B cell (primary cell): ENCODE measurements around the gene DMKN. TPM values are rescaled to one million over a fixed set of nuclear protein-coding genes. Genes with fewer than 3 reads are reported as not detected.

Experiments
- ATAC-seq: fragments of 200-7000 bp; cut with Tn5 transposase; one replicate; pipeline ENCODE4 v1.10.0; 2021; ENCODE audit warnings: low read depth, mild to moderate bottlenecking, moderate number of reproducible peaks, moderate library complexity
- CTCF ChIA-PET: fragments of 350-600 bp; sonication (Branson Sonifier 250); formaldehyde crosslinking; loops from one replicate; lab custom pipeline; 2021; ENCODE audit warnings: antibody characterized with exemption, inconsistent platforms; lab: Charles Lee
- POLR2A ChIA-PET: fragments of 350-600 bp; sonication (Branson Sonifier 250); formaldehyde crosslinking; loops from one replicate; lab custom pipeline; 2021; ENCODE audit warnings: antibody characterized with exemption; lab: Charles Lee
- DNase-seq: peaks from one replicate; pipeline ENCODE4 v3.0.0; 2013
- H2AFZ ChIP-seq: 2 replicates; pipeline ENCODE4 v1.6.1; 2012; ENCODE audit warnings: mild to moderate bottlenecking, low read depth, low read length; ENCODE audit not compliant: insufficient read depth, poor library complexity, severe bottlenecking
- H3K27ac ChIP-seq, 2 donors: 1 replicate in 1 of 2; 2 replicates in 1 of 2; pipeline ENCODE4 v1.5.1; 2012 to 2013; ENCODE audit warnings: low read length in 2 of 2, mild to moderate bottlenecking in 2 of 2, moderate library complexity in 1 of 2
- H3K27me3 ChIP-seq, 4 experiments: fragments of 200-600 bp in 1 of 4; sonication (generic) in 1 of 4; replicated peaks in 1 of 4; 1 replicate in 2 of 4; 2 replicates in 2 of 4; pipeline versions ENCODE4 v1.6.1 to v1.7.0; 2013 to 2016; ENCODE audit warnings: low read length in 3 of 4, mild to moderate bottlenecking in 2 of 4, mixed read lengths in 1 of 4, moderate library complexity in 1 of 4; ENCODE audit not compliant: insufficient read depth in 4 of 4, control insufficient read depth in 3 of 4; ENCODE audit errors: control extremely low read depth in 1 of 4
- H3K36me3 ChIP-seq, 2 experiments: replicated peaks in 1 of 2; 1 replicate in 1 of 2; 2 replicates in 1 of 2; pipeline versions ENCODE4 v1.6.1 to v1.7.1; 2013; ENCODE audit warnings: low read length in 1 of 2; ENCODE audit not compliant: insufficient read depth in 2 of 2, control insufficient read depth in 1 of 2; ENCODE audit errors: control extremely low read depth in 1 of 2, extremely low read depth in 1 of 2
- H3K4me1 ChIP-seq, 2 donors: fragments of 200-600 bp in 1 of 2; sonication (generic) in 1 of 2; 1 replicate in 1 of 2; 2 replicates in 1 of 2; pipeline versions ENCODE4 v1.5.1 to v1.6.1; 2013 to 2017; ENCODE audit warnings: low read length in 2 of 2; ENCODE audit not compliant: control insufficient read depth in 2 of 2, insufficient read depth in 2 of 2
- H3K4me2 ChIP-seq: replicated peaks from 2 replicates; pipeline ENCODE3; 2012; ENCODE audit warnings: mild to moderate bottlenecking, low read depth, low read length; ENCODE audit not compliant: poor library complexity, severe bottlenecking
- H3K4me3 ChIP-seq, 5 experiments: fragments of 200-600 bp in 1 of 5; sonication (generic) in 1 of 5; 1 replicate in 3 of 5; 2 replicates in 2 of 5; pipeline versions ENCODE4 v1.5.1 to v1.7.0; 2011 to 2016; ENCODE audit warnings: low read length in 4 of 5, mild to moderate bottlenecking in 4 of 5, low read depth in 2 of 5, control low read depth in 1 of 5, moderate library complexity in 1 of 5; ENCODE audit not compliant: insufficient read depth in 1 of 5; ENCODE audit errors: control extremely low read depth in 1 of 5, extremely low read depth in 1 of 5
- H3K79me2 ChIP-seq: fragments of 200-600 bp; sonication (generic); one replicate; pipeline ENCODE4 v1.6.0; 2016; ENCODE audit warnings: low read length; ENCODE audit not compliant: control insufficient read depth, insufficient read depth
- H3K9ac ChIP-seq: fragments of 200-600 bp; sonication (generic); 2 replicates; pipeline ENCODE4 v1.6.1; 2017; ENCODE audit warnings: mild to moderate bottlenecking, low read length, moderate library complexity
- H3K9me3 ChIP-seq, 3 donors: one replicate each; pipeline versions ENCODE4 v1.6.1 to v1.7.1; 2013; ENCODE audit warnings: low read length in 2 of 3; ENCODE audit not compliant: control insufficient read depth in 2 of 3, insufficient read depth in 1 of 3; ENCODE audit errors: control extremely low read depth in 1 of 3
- H4K20me1 ChIP-seq: 2 replicates; pipeline ENCODE4 v1.6.0; 2012; ENCODE audit warnings: mild to moderate bottlenecking, low read length; ENCODE audit not compliant: insufficient read depth, control insufficient read depth, poor library complexity, severe bottlenecking
- H3K27ac Mint-ChIP-seq: one replicate; pipeline ENCODE4 v1.8.0; 2021; ENCODE audit warnings: mixed read lengths
- H3K27me3 Mint-ChIP-seq: one replicate; pipeline ENCODE4 v1.8.0; 2021; ENCODE audit warnings: mixed read lengths
- H3K4me1 Mint-ChIP-seq: one replicate; pipeline ENCODE4 v1.8.0; 2021; ENCODE audit warnings: mixed read lengths
- H3K4me3 Mint-ChIP-seq: one replicate; pipeline ENCODE4 v1.8.0; 2021; ENCODE audit warnings: mixed read lengths
- H3K9me3 Mint-ChIP-seq: one replicate; pipeline ENCODE4 v1.8.0; 2022; ENCODE audit warnings: mixed read lengths; ENCODE audit not compliant: insufficient read depth
- EZH2 ChIP-seq: IDR thresholded peaks from 2 replicates; pipeline ENCODE4 v1.6.1; 2012; ENCODE audit warnings: borderline replicate concordance, low read depth, mild to moderate bottlenecking, moderate library complexity, low read length; ENCODE audit not compliant: insufficient read depth, poor library complexity, severe bottlenecking
- WGBS: methylation state at CpG from one replicate; pipeline ENCODE4 v1.1.5; 2013; ENCODE audit warnings: missing lambda C conversion rate; ENCODE audit not compliant: insufficient coverage; 5-methylcytosine and 5-hydroxymethylcytosine counted together
- intact Hi-C: fragments of 100-400 bp; cut with micrococcal nuclease; formaldehyde crosslinking; loops from one replicate; pipeline ENCODE4 v1.10.0; 2022
- polyA plus RNA-seq: library from polyadenylated mRNA; depleted of rRNA; stranded (reverse); fragments of >200 nt; gene quantifications from 2 replicates; pipeline ENCODE4 v1.2.3, GENCODE V29; 2012
- total RNA-seq, 2 donors: library from RNA; stranded (reverse); fragments of 120-200 nt in 1 of 2; gene quantifications; 1 replicate in 1 of 2; 2 replicates in 1 of 2; pipeline versions ENCODE4 v1.2.3 to v1.2.4, GENCODE V29; 2013 to 2022
- TF ChIP-seq, protein P1 (sequence below): fragments of 200-600 bp; IDR thresholded peaks from one replicate; pipeline ENCODE4 v1.8.0; 2022; ENCODE audit warnings: antibody characterized with exemption, mild to moderate bottlenecking

The DMKN gene
- total and polyA plus RNA-seq, 2 donors (not counting 1 experiment from before 2014, with no cell fraction given) = 0.58 to 4.5 TPM

DNA sequence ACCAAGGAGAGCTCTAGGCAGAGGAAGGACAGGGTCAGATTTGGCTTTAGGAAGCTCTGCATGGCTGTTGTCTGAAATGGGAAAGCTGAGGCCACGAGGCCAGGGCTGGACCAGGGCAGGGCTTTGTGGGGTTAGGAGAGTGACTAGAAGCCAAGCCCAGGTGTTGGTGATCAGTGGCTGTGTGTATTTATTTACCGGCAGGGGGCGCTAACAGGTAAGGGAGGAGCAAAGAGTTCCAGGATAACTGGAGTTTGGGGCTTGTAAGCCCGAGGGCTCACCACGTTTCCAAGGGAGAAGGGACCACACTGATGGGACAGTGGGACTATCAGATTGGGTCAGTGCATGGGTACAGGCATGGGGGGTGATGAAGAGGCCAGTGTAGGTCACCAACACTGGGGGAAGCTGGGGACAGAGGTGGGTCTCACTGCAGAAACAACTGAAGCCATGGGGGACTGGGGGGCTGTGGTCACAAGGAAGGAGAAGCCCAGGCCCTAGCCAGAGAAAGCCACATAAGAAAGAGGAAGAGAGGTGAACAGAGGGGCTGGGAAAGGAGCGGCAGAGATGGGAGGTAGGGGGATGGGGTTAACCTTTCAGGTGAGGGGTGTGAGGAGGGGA, 35.8 kb upstream of the DMKN start:
- Histone ChIP-seq H3K27ac (no peak overlapping the region), H4K20me1 (no peaks in the 10 kb centered on the region), H3K4me2 (no peak overlapping the region), H3K4me3 (no peak overlapping the region), H3K36me3 (peaks cover 0 to 11% of the 10 kb centered on the region in 2 experiments), H3K27me3 (no peaks in the 10 kb centered on the region), H3K9ac (no peak overlapping the region), H2AFZ (no peak overlapping the region), H3K4me1 (peaks cover 16 to 25% of the 10 kb centered on the region in 2 donors), H3K9me3 (no peaks in the 10 kb centered on the region), H3K79me2 (peaks cover 28% of the 10 kb centered on the region)
- ChIA-PET CTCF (interaction anchor here (0.7 to 2.0 kb wide), 16 partner anchors 9 to 202 kb away, joined by 3 to 10 read pairs (median 3); partner anchors contain the start of gene FFAR1), POLR2A (no interaction called here)
- peaks cover 28% of the 10 kb centered on the region for H3K4me1 Mint-ChIP-seq
- ATAC-seq (no peak), DNase-seq (peak; percentile 82)
- no peak for TF ChIP-seq EZH2
- TF ChIP-seq, protein P1, sequence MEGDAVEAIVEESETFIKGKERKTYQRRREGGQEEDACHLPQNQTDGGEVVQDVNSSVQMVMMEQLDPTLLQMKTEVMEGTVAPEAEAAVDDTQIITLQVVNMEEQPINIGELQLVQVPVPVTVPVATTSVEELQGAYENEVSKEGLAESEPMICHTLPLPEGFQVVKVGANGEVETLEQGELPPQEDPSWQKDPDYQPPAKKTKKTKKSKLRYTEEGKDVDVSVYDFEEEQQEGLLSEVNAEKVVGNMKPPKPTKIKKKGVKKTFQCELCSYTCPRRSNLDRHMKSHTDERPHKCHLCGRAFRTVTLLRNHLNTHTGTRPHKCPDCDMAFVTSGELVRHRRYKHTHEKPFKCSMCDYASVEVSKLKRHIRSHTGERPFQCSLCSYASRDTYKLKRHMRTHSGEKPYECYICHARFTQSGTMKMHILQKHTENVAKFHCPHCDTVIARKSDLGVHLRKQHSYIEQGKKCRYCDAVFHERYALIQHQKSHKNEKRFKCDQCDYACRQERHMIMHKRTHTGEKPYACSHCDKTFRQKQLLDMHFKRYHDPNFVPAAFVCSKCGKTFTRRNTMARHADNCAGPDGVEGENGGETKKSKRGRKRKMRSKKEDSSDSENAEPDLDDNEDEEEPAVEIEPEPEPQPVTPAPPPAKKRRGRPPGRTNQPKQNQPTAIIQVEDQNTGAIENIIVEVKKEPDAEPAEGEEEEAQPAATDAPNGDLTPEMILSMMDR = peak; percentile 76
- peak overlapping the region; percentile 49 for H3K4me3 Mint-ChIP-seq
- WGBS = 32% methylated on average over 6 of the region's 6 CpGs
- H3K27me3 Mint-ChIP-seq = peaks cover 3% of the 10 kb centered on the region
- intact Hi-C loops = loop anchor here (1.0 to 5.0 kb wide), 2 partner anchors 153 to 168 kb away; partner anchors contain the start of gene ZBTB32
- H3K9me3 Mint-ChIP-seq = no peaks in the 10 kb centered on the region
- no peak overlapping the region for H3K27ac Mint-ChIP-seq

DNA sequence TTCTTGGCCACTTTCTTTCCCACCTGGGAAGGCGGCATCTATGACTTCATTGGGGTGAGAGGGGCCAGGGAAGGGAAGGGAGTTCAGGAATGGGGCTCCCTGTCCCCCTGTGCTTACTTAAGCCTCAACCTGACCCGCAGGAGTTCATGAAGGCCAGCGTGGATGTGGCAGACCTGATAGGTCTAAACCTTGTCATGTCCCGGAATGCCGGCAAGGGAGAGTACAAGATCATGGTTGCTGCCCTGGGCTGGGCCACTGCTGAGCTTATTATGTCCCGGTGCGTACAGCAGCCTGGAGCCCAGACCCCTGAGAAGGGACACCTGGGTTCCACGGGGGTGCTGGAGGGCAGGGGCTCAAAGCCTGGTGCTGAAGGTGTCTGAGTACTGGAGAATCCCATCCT, 33.1 kb upstream of the DMKN start:
- WGBS = 87% methylated on average over 8 of the region's 8 CpGs
- no peaks in the 10 kb centered on the region for H3K27me3 ChIP-seq
- Mint-ChIP-seq H3K4me3 (peak overlapping the region; percentile 91), H3K4me1 (peaks cover 30% of the 10 kb centered on the region), H3K27ac (peak overlapping the region; percentile 84), H3K9me3 (no peaks in the 10 kb centered on the region), H3K27me3 (no peaks in the 10 kb centered on the region)
- H3K36me3 ChIP-seq = peaks cover 0 to 11% of the 10 kb centered on the region in 2 experiments
- ATAC-seq (no peak), DNase-seq (no peak)
- no peaks in the 10 kb centered on the region for H4K20me1 ChIP-seq
- no peaks in the 10 kb centered on the region for H3K9me3 ChIP-seq
- H3K4me1 ChIP-seq = peaks cover 16 to 28% of the 10 kb centered on the region in 2 donors
- peak overlapping the region; percentile 87 for H3K9ac ChIP-seq
- TF ChIP-seq, protein P1 = no peak
- H3K79me2 ChIP-seq = peaks cover 28% of the 10 kb centered on the region
- H3K4me2 ChIP-seq = peak overlapping the region; percentile 98
- POLR2A ChIA-PET = no interaction called here
- peak overlapping the region in 3 of 5 experiments; percentile 82 to 86 (median 86) for H3K4me3 ChIP-seq
- no peak overlapping the region for H2AFZ ChIP-seq
- CTCF ChIA-PET = interaction anchor here (1.6 kb wide), 1 partner anchor 11 kb away, joined by 4 read pairs; no protein-coding TSS in a partner anchor
- no peak overlapping the region for H3K27ac ChIP-seq
- intact Hi-C loops = loop anchor here (5.0 kb wide), 1 partner anchor 156 kb away; the partner anchor contains the start of gene ZBTB32
